ENCODE results near the gene PRRG1.
"Not testable (repeated sequence)": the region's sequence is repeated elsewhere in the genome, so short reads cannot be mapped to it uniquely, and the experiment has no call there.

PRRG1 gene

GRCh38 chrX:37476571-37477170 is 127.5 kb downstream of the PRRG1 start:
- no peak for DNase-seq

GRCh38 chrX:37484335-37484734 is 135.2 kb downstream of the PRRG1 start:
- DNase-seq = not testable (repeated sequence)

- DNase-seq = no peak
These were observed 136.3 kb downstream of the PRRG1 start for GRCh38 chrX:37485429-37485828.

GRCh38 chrX:37487271-37487670 is 138.1 kb downstream of the PRRG1 start:
- DNase-seq = no peak

- DNase-seq = no peak
These were observed 139.2 kb downstream of the PRRG1 start for GRCh38 chrX:37488323-37488722.

GRCh38 chrX:37491686-37492085 is 142.5 kb downstream of the PRRG1 start:
- DNase-seq = no peak

DNA sequence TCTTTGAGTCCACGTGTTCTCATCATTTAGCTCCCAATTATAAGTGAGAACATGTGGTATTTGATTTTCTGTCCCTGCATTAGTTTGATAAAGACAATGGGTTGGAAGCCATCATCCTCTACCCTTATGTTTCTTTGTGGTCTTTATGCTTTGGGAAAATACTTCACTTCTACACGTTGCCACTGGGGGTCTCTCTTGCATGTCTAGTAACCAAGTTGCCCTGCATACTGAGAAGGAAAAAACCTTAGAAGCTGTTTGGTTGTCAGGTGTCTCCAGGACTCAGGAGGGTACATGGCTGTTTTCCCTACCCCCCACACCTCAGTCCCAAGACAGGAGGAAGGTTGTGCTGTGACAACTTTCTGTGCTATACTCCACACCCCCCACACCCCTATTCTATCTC is 146.6 kb downstream of the PRRG1 start:
- not testable (repeated sequence) for DNase-seq

DNA sequence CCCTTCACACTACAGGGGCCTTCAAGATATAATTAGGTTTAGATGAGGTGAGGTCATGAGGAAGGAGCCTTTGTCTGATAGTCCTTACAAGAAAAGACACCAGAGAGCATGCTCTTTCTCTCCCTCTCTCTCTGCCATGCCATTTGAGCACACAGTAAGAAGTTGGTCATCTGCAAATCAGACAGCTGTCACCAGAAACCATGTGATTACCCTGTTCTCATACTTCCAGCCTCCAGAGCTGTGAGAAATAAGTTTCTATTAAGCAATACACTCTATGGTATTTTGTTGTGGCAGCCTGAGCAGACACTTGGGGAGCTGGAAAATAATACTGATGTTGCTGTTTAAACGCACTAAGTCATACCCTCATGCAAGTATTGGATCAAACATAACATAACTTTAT is 148.0 kb downstream of the PRRG1 start:
- not testable (repeated sequence) for DNase-seq

DNA sequence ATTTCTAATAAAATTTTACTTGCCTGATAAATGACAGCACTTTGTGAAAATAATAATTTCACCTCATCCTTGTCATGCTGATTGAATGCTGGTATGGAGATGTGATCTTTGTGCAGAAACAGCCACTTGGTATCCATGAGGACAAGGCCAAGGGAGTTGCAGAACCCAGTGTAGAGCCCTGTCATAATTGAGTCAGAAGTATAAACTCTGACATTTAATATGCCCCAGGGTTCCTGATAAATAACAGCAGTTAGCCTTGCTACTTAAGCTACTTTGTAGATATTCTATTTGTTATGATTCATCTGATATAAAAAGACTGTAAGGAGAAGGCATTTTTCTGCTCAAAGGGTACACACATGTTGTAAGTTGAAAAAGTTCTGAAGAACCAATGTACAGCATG is 149.2 kb downstream of the PRRG1 start:
- not testable (repeated sequence) for DNase-seq

GRCh38 chrX:37499649-37500048 is 150.5 kb downstream of the PRRG1 start:
- DNase-seq = not testable (repeated sequence)

- DNase-seq = no peak
These were observed 155.8 kb downstream of the PRRG1 start for GRCh38 chrX:37504991-37505390.

All from CD4-positive, alpha-beta T cell treated with Interleukin-12 subunit alpha and Interleukin-12 subunit beta, for 1 hour (primary cell).